H1 (cell line): Measurements from ENCODE around the gene NTN5. TPM values are rescaled to one million over a fixed set of nuclear protein-coding genes. Genes with fewer than 3 reads are reported as not detected.

Source experiments
- BRCA1 ChIP-seq: IDR thresholded peaks from 2 replicates; pipeline ENCODE4 v1.6.1; 2012; ENCODE audit warnings: low read depth, low read length, improper control_type of control experiment
- NANOG ChIP-seq: IDR thresholded peaks from 2 replicates; pipeline ENCODE4 v1.6.1; 2011; ENCODE audit warnings: low read length, low read depth, mild to moderate bottlenecking, inconsistent platforms; ENCODE audit not compliant: insufficient read depth, poor library complexity, severe bottlenecking
- SAP30 ChIP-seq: fragments of 300-600 bp; sonication (generic); IDR thresholded peaks from 2 replicates; pipeline ENCODE4 v1.7.1; 2012; ENCODE audit warnings: low read length, moderate library complexity, mild to moderate bottlenecking, inconsistent platforms; ENCODE audit not compliant: insufficient read depth, insufficient replicate concordance
- SP1 ChIP-seq: IDR thresholded peaks from 2 replicates; pipeline ENCODE4 v1.6.1; 2011; ENCODE audit warnings: low read depth, low read length
- TAF1 ChIP-seq: IDR thresholded peaks from 2 replicates; pipeline ENCODE4 v1.6.1; 2011; ENCODE audit warnings: mild to moderate bottlenecking, low read depth, low read length
- polyA plus RNA-seq, 7 experiments: library from polyadenylated mRNA; depleted of rRNA in 3 of 7; stranded (reverse) in 5 of 7; unstranded in 2 of 7; fragments of >200 nt in 5 of 7; fragments of 200-250 nt in 2 of 7; gene quantifications; 1 replicate in 5 of 7; 2 replicates in 1 of 7; 4 replicates in 1 of 7; pipeline versions ENCODE4 v1.2.1 to v1.2.3, GENCODE V29; 2011 to 2013; ENCODE audit warnings: missing spikeins in 2 of 7, mixed read lengths in 2 of 7
- total RNA-seq: library from RNA; stranded (reverse); fragmentation: NEBNext Ultra II Directional; extraction: Animal tissue kit (Norgen Biotek cat#: 25700); gene quantifications from 2 replicates; pipeline ENCODE4 v1.2.1, GENCODE V29; 2021
- TF ChIP-seq, protein P1 (sequence below): IDR thresholded peaks from 2 replicates; pipeline ENCODE4 v1.6.1; 2012; ENCODE audit warnings: inconsistent platforms

NTN5 gene
- total and polyA plus RNA-seq, 2 of the 8 experiments (the other 6 are each of a cell fraction or from before 2014, with no cell fraction given) = 0.47 to 0.85 TPM

DNA sequence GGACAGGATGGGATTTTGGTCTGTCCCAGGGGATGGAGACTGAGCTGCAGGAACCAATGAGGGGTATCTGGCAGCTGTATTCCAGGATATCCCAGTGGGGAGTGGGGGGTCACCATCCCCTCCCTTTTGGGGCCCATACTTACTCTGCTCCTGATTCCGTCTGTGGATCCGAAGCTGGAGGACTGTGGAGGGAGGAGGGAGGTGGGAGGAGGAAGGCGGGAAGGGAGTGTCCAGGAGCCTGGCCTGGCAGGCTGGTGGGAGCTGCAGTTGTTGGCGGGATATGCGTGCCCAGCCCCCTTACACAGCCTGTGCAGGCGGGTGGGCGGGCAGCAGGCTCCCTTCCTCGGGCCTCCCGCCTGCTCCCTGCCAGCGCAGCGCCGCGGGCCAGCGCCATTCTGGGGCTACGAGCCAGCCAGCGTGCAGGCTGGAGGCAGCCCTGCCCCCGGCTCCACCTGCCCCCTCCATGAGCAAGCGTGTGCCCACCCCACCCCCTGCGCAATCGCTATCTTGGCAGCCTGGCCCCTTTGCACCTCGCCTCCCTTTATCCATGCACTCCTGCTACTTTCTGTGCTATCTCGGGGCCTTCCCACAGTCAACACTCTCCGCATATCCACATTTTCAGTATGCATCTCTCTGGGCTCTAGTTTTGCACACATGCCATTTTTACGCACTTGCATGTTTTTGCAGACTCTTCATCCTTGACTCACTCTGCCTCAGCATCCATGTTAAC, 43.9 kb upstream of the NTN5 start (continued):
- no peak for TF ChIP-seq TAF1
- no peak for TF ChIP-seq NANOG
- TF ChIP-seq, protein P1, sequence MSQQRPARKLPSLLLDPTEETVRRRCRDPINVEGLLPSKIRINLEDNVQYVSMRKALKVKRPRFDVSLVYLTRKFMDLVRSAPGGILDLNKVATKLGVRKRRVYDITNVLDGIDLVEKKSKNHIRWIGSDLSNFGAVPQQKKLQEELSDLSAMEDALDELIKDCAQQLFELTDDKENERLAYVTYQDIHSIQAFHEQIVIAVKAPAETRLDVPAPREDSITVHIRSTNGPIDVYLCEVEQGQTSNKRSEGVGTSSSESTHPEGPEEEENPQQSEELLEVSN = peak; percentile 56; the same call in 1 of the 2 replicates
- no peak for TF ChIP-seq BRCA1
- TF ChIP-seq SAP30 = no peak
- no peak for TF ChIP-seq SP1
